Measurements from ENCODE around the gene EPS8L3.
"Not testable (repeated sequence)": the region's sequence is repeated elsewhere in the genome, so short reads cannot be mapped to it uniquely, and the experiment has no call there.

EPS8L3 gene

GRCh38 chr1:109767637-109768334 lies 4.1 kb upstream of the EPS8L3 start:
- Histone ChIP-seq H3K4me3 (no peak overlapping the region), H3K27ac (peak overlapping the region in 1 of 2 donors; percentile 70)
- DNase-seq (ENCODE audit: low spot score) = no peak
- TF ChIP-seq CTCF (IDR thresholded peaks at IDR 0.05) = no peak

- not testable (repeated sequence) for H3K4me3 ChIP-seq
- H3K27ac ChIP-seq = peak overlapping the region; percentile 16 to 70
- peak; percentile 45 for DNase-seq (ENCODE audit: low spot score)
These were observed 3.4 kb upstream of the EPS8L3 start for GRCh38 chr1:109766991-109767636.

- peak; percentile 49 for DNase-seq (ENCODE audit: low spot score)
- Histone ChIP-seq H3K4me3 (no peak overlapping the region), H3K27ac (no peak overlapping the region)
- no peak for TF ChIP-seq CTCF (IDR thresholded peaks at IDR 0.05)
These were observed 2.3 kb upstream of the EPS8L3 start for GRCh38 chr1:109765896-109766615.

- no peak for DNase-seq (ENCODE audit: low spot score)
- Histone ChIP-seq H3K4me3 (no peak overlapping the region), H3K27ac (no peak overlapping the region)
- no peak for TF ChIP-seq CTCF (IDR thresholded peaks at IDR 0.05)
These were observed 1.7 kb upstream of the EPS8L3 start for GRCh38 chr1:109765483-109765815.

GRCh38 chr1:109764561-109765482 lies 1.1 kb upstream of the EPS8L3 start:
- H3K27ac ChIP-seq = no peak overlapping the region
- no peak for TF ChIP-seq CTCF (IDR thresholded peaks at IDR 0.05)
- no peak overlapping the region for H3K4me3 ChIP-seq
- DNase-seq (ENCODE audit: low spot score) = peak; percentile 65

GRCh38 chr1:109762821-109763645 lies 690 bp downstream of the EPS8L3 start:
- Histone ChIP-seq H3K4me3 (no peak overlapping the region), H3K27ac (peak overlapping the region in 1 of 2 donors; percentile 15)
- peak; percentile 69 for DNase-seq (ENCODE audit: low spot score)
- no peak for TF ChIP-seq CTCF (IDR thresholded peaks at IDR 0.05)

Measured in coronary artery (tissue), 2 donors.